HG02763 (cell line): ENCODE measurements around the gene DNAJC11.
"Not testable (repeated sequence)": the region's sequence is repeated elsewhere in the genome, so short reads cannot be mapped to it uniquely, and the experiment has no call there.

ENCODE experiments used
- ATAC-seq: cut with Tn5 transposase; IDR thresholded peaks from one replicate; pipeline ENCODE4 v1.9.1; 2021; ENCODE audit warnings: mild to moderate bottlenecking, moderate library complexity; ENCODE audit not compliant: unreplicated experiment

The DNAJC11 gene

GRCh38 chr1:6602669-6603237 is 98.9 kb downstream of the DNAJC11 start, which contains the start of gene KLHL21:
Gene KLHL21 (minus strand): TSS chr1:6602869. CDS start chr1:6602817, 52 bp downstream.
- peak; percentile 52 for ATAC-seq

GRCh38 chr1:6601923-6602668 is 99.5 kb downstream of the DNAJC11 start:
- ATAC-seq, result no peak

DNA sequence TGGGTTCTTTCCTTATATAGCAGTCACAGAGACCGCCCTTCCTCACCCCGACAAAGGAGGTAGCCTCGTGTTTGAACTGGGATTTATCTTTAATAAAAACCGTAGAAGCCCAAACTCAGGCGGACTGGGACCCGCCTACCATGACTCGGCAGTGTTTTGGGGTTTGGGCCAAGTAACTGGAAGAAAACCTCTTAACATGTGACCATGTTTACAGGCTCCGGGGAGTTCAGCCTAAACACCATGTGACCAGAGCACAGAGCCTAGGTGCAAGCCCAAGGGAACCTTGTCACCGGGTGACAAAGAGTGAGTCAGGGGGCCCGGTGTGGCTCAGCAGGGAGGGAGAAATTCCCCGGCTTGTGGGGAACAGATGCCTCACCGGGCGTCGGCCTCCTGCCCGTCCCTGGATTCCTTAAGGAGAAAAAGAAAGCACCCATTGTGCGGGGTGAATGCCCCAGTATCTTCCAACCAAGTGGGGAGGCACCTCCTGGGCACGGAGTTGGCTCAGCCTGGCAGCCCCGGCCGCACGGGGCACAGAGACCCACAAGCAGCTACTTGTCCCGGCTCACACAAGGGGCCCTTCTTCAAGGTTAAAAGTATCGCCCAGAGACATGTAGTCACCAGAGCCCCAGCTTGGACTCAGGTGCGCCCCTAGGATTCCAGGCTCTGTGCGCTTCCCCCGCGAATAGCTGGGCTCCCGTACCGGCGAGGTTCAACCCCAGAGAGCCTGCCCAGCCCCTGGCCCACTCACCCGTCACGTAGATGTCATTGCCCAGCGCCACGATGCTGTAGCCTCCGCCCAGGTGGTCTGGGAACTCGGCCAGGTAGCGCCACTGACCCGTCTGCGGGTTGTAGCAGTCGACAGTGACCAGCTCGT is 100.3 kb downstream of the DNAJC11 start:
- ATAC-seq, result peak; percentile 23

GRCh38 chr1:6600410-6601048 is 101.1 kb downstream of the DNAJC11 start:
- ATAC-seq, result no peak

GRCh38 chr1:6599991-6600390 is 101.6 kb downstream of the DNAJC11 start:
- not testable (repeated sequence) for ATAC-seq

DNA sequence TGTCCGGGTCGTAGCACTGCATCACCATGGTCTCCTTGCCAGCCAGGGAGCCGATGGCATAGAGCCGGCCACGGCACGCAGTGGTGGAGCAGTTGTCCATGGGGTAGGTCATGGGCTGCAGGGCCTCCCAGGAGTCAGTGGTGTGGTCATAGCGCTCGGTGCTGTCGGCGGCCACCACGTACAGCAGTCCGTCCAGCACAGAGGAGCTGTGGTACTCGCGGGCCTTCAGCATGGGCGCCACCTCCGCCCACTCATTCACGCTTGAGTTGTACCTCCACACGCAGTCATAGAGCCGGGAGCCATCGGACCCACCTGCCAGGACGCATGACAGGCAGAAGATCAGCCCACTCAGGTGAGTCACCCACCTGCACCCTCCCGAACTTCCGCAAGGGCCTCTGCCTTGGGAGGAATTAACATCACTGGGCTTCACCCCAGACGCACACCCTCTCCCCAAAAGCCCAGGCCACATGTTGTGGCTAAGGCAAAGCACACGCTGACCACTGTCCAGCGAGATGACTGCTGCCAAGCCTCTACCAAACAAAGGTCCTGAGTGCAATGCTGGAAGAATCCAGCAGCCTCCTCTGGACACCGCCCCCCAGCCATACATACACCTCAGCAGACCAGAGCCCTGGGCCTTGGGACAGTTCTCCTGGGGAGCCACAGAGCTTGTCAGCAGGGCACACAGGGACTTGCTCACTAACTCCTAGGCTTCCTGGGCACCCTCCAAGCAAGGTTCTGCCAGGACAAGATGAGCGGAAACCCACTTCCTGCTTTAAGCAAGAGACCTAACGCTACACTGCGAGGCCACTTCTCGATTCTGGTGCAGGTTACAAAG is 102.3 kb downstream of the DNAJC11 start:
- no peak for ATAC-seq

DNA sequence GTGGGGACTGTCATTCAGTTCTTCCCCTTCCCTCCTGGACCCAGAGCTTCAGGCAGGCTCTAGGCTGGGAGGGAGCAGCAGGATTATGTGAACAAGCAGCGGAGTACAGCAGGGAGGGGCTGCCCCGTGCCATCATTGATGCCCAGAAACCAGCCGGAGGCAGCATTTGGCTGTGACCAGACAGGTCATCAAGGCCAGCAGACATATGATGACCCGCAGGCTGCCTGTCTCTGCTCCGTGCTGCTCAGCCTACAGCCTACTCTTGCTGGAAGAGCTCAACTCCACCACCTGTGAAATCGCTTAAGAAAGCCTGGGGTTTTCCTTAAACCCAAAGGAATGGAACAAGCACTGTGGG is 103.9 kb downstream of the DNAJC11 start:
- no peak for ATAC-seq

GRCh38 chr1:6596886-6597776 is 104.5 kb downstream of the DNAJC11 start:
- no peak for ATAC-seq

- no peak for ATAC-seq
Measured at GRCh38 chr1:6596351-6596750, 105.3 kb downstream of the DNAJC11 start.

- ATAC-seq, result no peak
Measured at GRCh38 chr1:6594977-6595740, 106.5 kb downstream of the DNAJC11 start.

DNA sequence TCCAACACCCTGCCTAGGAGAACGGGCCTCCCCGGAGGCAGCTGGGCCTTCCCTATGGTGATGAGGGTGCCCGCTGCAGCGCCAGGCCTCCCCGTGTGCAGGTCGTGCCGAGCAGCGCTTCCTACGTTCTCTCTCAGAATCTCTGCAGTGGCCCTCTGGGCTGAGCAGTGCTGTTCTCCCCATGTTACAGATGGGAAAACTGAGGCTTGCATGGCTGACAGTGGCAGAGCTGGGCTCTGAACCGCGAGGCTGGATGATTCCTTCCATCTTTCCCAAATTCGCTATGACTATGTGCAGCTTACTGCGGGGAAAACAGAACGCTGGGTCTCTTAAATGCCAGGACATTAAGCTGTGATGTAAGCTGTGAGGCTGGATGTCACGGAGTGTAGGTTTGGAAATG is 107.8 kb downstream of the DNAJC11 start:
- ATAC-seq, result no peak

GRCh38 chr1:6592865-6593593 is 108.6 kb downstream of the DNAJC11 start:
- no peak for ATAC-seq

DNA sequence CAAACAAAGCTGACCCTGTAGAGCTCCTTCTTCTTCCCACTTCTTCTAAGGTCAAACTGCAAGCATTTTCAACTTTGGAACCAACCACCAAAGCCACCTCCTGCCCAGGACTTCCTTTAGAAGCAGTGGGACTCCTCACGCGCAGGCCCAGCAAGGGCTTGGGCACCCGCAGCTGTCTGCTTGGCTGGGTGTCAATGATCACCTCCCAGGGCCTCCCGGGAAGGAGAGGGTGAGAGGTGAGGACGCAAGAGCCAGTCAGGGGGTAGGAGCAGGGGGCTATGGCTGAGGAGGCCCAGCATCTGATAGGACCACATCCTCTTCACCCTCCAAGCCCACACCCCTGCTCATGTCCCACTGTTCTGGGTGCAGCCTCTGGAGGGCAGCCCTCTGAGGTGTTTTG is 109.2 kb downstream of the DNAJC11 start:
- no peak for ATAC-seq

- no peak for ATAC-seq
Measured at GRCh38 chr1:6591644-6592043, 110.0 kb downstream of the DNAJC11 start.

DNA sequence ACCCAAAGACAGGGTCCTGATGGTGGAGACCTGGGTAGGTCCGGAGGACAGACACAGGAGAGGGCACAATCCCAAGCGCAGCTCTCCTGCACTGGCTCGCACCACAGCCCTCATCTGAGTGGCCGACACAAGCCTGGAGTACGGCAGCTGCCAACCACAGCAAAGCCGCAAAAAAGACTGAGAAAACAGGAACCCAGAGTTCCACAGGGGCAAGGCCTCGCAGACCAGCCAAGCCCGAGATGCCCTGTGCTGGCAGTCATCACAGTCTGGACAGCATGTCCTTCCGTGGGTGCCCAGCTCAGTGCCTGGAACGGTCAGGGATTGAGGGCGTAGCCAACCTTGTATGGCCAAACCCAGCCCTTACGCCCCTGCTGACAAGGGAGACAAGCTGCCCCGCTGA is 110.4 kb downstream of the DNAJC11 start:
- ATAC-seq, result no peak

GRCh38 chr1:6590046-6590445 is 111.6 kb downstream of the DNAJC11 start:
- ATAC-seq, result no peak

DNA sequence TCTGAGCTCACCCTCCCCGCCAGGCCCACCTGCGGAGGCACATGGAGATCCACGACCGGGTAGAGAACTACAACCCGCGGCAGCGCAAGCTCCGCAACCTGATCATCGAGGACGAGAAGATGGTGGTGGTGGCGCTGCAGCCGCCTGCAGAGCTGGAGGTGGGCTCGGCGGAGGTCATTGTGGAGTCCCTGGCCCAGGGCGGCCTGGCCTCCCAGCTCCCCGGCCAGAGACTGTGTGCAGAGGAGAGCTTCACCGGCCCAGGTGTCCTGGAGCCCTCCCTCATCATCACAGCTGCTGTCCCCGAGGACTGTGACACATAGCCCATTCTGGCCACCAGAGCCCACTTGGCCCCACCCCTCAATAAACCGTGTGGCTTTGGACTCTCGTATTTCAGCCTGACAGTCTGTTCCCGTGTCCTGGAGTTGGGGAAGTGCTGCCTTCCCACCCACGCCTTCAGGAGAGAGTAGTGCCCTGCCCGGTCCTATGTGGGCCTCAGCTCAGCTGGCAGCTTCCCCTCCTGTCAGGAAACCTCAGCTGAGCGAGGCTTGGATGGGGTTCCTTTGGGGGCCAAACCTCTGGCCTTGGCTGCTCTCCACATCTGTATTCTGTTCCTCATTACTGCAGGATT is 112.6 kb downstream of the DNAJC11 start:
- ATAC-seq, result no peak
